HepG2 (cell line): ENCODE results near the gene MTMR3. TPM values are rescaled to one million over a fixed set of nuclear protein-coding genes. Genes with fewer than 3 reads are reported as not detected.

Source experiments
- ATAC-seq: fragments of 200-7000 bp; cut with Tn5 transposase; 3 replicates; pipeline ENCODE4 v1.9.1; 2020; ENCODE audit warnings: mild to moderate bottlenecking, moderate library complexity
- BruUV-seq: library from RNA; stranded (reverse); fragments of 400-500 nt; replicated peaks from 2 replicates; lab custom pipeline; 2021; lab: Mats Ljungman, UMichigan
- CTCF ChIA-PET: fragments of 300-600 bp; formaldehyde crosslinking; extraction: SDS; loops from one replicate; lab custom pipeline; 2021; ENCODE audit warnings: low total read pairs, inconsistent platforms, low intra/inter-chr PET ratio; lab: Yijun Ruan, JAX
- POLR2A ChIA-PET: fragments of 350-600 bp; sonication (Branson Sonifier 250); formaldehyde crosslinking; loops from one replicate; lab custom pipeline; 2020; ENCODE audit warnings: antibody characterized with exemption, inconsistent platforms; lab: Yijun Ruan, JAX
- DNase-seq: peaks from one replicate; pipeline ENCODE4 v3.0.0-alpha.2; 2015; ENCODE audit warnings: low spot score
- FAIRE-seq: peaks from 3 replicates; lab custom pipeline; 2011; peaks lifted over from hg19 to GRCh38; lab: Jason Lieb, UNC
- H2AFZ ChIP-seq: one replicate; pipeline ENCODE4 v1.6.1; 2011; ENCODE audit warnings: low read length, inconsistent platforms
- H3K27ac ChIP-seq: fragments of 300-600 bp; 3 replicates; pipeline ENCODE4 v1.8.0; 2011; ENCODE audit warnings: mixed run types, mild to moderate bottlenecking, mixed read lengths, low read length, inconsistent platforms; ENCODE audit not compliant: insufficient read depth; ENCODE audit errors: extremely low read length
- H3K27me3 ChIP-seq, 2 experiments: fragments of 200-600 bp in 1 of 2; 2 replicates in 1 of 2; 3 replicates in 1 of 2; pipeline versions ENCODE4 v1.6.0 to v1.8.0; 2011; ENCODE audit warnings: low read length in 2 of 2, mild to moderate bottlenecking in 2 of 2, moderate library complexity in 2 of 2, inconsistent platforms in 1 of 2; ENCODE audit not compliant: insufficient read depth in 2 of 2, control insufficient read depth in 1 of 2
- H3K36me3 ChIP-seq, 2 experiments: fragments of 200-600 bp in 1 of 2; replicated peaks in 1 of 2; 2 replicates in 1 of 2; 3 replicates in 1 of 2; pipeline versions ENCODE4 v1.5.1 to v1.8.0; 2011; ENCODE audit warnings: low read length in 2 of 2, inconsistent platforms in 1 of 2; ENCODE audit not compliant: insufficient read depth in 2 of 2, control insufficient read depth in 1 of 2
- H3K4me1 ChIP-seq: 2 replicates; pipeline ENCODE4 v1.5.1; 2012; ENCODE audit warnings: low read length, inconsistent platforms; ENCODE audit not compliant: insufficient read depth
- H3K4me2 ChIP-seq: 2 replicates; pipeline ENCODE4 v1.6.0; 2011; ENCODE audit warnings: low read depth, low read length, inconsistent platforms
- H3K4me3 ChIP-seq, 3 experiments: fragments of 200-600 bp in 1 of 3; sonication (generic), shearing (Covaris generic) in 1 of 3; replicated peaks in 1 of 3; 2 replicates each; pipeline ENCODE4 v1.5.1; 2011 to 2016; ENCODE audit warnings: low read length in 3 of 3, inconsistent platforms in 2 of 3, low read depth in 2 of 3, mild to moderate bottlenecking in 2 of 3, control low read depth in 1 of 3, mixed read lengths in 1 of 3; ENCODE audit not compliant: insufficient read depth in 1 of 3
- H3K79me2 ChIP-seq: one replicate; pipeline ENCODE4 v1.6.1; 2011; ENCODE audit warnings: low read length, inconsistent platforms; ENCODE audit not compliant: insufficient read depth
- H3K9ac ChIP-seq: 2 replicates; pipeline ENCODE4 v1.6.0; 2011; ENCODE audit warnings: mild to moderate bottlenecking, low read depth, low read length, inconsistent platforms; ENCODE audit not compliant: insufficient read depth
- H3K9me3 ChIP-seq: 2 replicates; pipeline ENCODE4 v1.5.1; 2012; ENCODE audit warnings: mild to moderate bottlenecking, low read length
- H4K20me1 ChIP-seq: 2 replicates; pipeline ENCODE4 v1.6.0; 2011; ENCODE audit warnings: inconsistent platforms, mild to moderate bottlenecking, low read length, moderate library complexity; ENCODE audit not compliant: insufficient read depth
- ISL2 ChIP-seq: sonication (generic); formaldehyde crosslinking; IDR thresholded peaks from 2 replicates; pipeline ENCODE4 v1.5.0; 2020; ENCODE audit warnings: missing genetic modification reagents
- PITX1 ChIP-seq: sonication (generic); formaldehyde crosslinking; IDR thresholded peaks from 2 replicates; pipeline ENCODE4 v1.5.1; 2020; ENCODE audit warnings: mild to moderate bottlenecking, missing genetic modification reagents
- SMAD9 ChIP-seq: sonication (generic); formaldehyde crosslinking; IDR thresholded peaks from 2 replicates; pipeline ENCODE4 v1.5.1; 2020; ENCODE audit warnings: mild to moderate bottlenecking, missing genetic modification reagents
- TSC22D2 ChIP-seq: sonication (generic); formaldehyde crosslinking; IDR thresholded peaks from 2 replicates; pipeline ENCODE4 v1.5.1; 2020; ENCODE audit warnings: missing genetic modification reagents, mild to moderate bottlenecking, borderline replicate concordance
- ZBTB7B ChIP-seq: sonication (generic); formaldehyde crosslinking; IDR thresholded peaks from 2 replicates; pipeline ENCODE4 v1.4.0; 2020; ENCODE audit warnings: missing genetic modification reagents
- ZKSCAN8 ChIP-seq: IDR thresholded peaks from 2 replicates; pipeline ENCODE4 v1.6.1; 2016; ENCODE audit warnings: borderline replicate concordance, missing genetic modification reagents, missing compliant biosample characterization
- ZNF24 ChIP-seq: fragments of 450-650 bp; IDR thresholded peaks from 2 replicates; pipeline ENCODE4 v1.6.1; 2017; ENCODE audit warnings: antibody characterized with exemption, mild to moderate bottlenecking
- ZNF256 ChIP-seq: sonication (generic); formaldehyde crosslinking; conservative IDR thresholded peaks from 2 replicates; pipeline ENCODE4 v1.4.0; 2020; ENCODE audit warnings: missing genetic modification reagents
- ZNF709 ChIP-seq: sonication (generic); formaldehyde crosslinking; IDR thresholded peaks from 2 replicates; pipeline ENCODE4 v1.5.0; 2020; ENCODE audit warnings: mild to moderate bottlenecking, missing genetic modification reagents
- WGBS: methylation state at CpG from one replicate; pipeline ENCODE4 v1.1.6; 2017; ENCODE audit warnings: low lambda C conversion rate; 5-methylcytosine and 5-hydroxymethylcytosine counted together
- in situ Hi-C: cut with HindIII; loops from 2 replicates; pipeline ENCODE4 v1.10.0; 2017; ENCODE audit warnings: low pct_unique_long_range_greater_than_20kb; ENCODE audit not compliant: extremely low pct_ligation_motif_present
- intact Hi-C: fragments of 100-400 bp; cut with micrococcal nuclease; formaldehyde crosslinking; loops from one replicate; pipeline ENCODE4 v1.10.0; 2022; ENCODE audit not compliant: unreplicated experiment
- polyA plus RNA-seq, 8 experiments: library from polyadenylated mRNA; depleted of rRNA in 3 of 8; stranded (reverse) in 7 of 8; unstranded in 1 of 8; fragments of >200 nt; fragmentation: Illumina TruSeq in 4 of 8; extraction: Trizol in 4 of 8; gene quantifications; 2 replicates each; pipeline versions ENCODE4 v1.2.1 to v1.2.3, GENCODE V29; 2011 to 2016; ENCODE audit warnings: low read depth in 4 of 8, missing spikeins in 1 of 8, mixed read lengths in 1 of 8; ENCODE audit not compliant: insufficient read depth in 1 of 8
- total RNA-seq, 5 experiments: library from RNA; depleted of rRNA; stranded (reverse); fragments of >200 nt; fragmentation: Illumina TruSeq; extraction: Trizol; gene quantifications; 2 replicates each; pipeline ENCODE4 v1.2.3, GENCODE V29; 2016; ENCODE audit warnings: low read depth in 1 of 5
- TF ChIP-seq, protein P1 (sequence below): sonication (generic); formaldehyde crosslinking; IDR thresholded peaks from 2 replicates; pipeline ENCODE4 v1.4.0; 2020; ENCODE audit warnings: mild to moderate bottlenecking, missing genetic modification reagents, borderline replicate concordance
- TF ChIP-seq, protein P2 (sequence below): IDR thresholded peaks from 2 replicates; pipeline ENCODE4 v1.6.1; 2012; ENCODE audit warnings: inconsistent platforms

Gene MTMR3
- total and polyA plus RNA-seq, 2 of the 13 experiments (the other 11 are each of a cell fraction or from before 2014, with no cell fraction given): 12.6 to 24.8 TPM

DNA sequence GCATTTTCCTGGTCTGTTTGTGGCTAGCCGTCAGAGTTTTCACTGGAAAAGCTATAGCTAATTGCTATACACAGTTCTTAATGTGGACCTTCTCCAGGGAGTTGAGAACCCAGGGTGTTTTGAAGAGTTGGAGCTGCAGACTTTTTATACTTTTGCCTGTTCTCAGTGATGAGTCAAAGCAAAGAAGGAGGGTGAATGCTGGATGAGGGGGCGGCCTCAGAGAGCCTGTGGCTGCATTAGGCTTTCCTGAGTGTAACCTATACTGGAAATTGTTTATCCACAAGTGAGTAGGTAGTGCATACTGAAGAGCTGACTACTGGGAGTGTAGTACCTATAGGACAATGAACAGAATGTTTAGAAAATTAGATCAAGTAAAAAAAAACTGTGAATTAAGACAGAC, 117.6 kb downstream of the MTMR3 start:
- in situ Hi-C loops (no loop called here), intact Hi-C loops (no loop called here)
- POLR2A ChIA-PET: no interaction called here
- CTCF ChIA-PET: no interaction called here
- no TSS peak for BruUV-seq
- no peak overlapping the region for H3K4me2 ChIP-seq
- whole genome bisulfite sequencing: 97% methylated on average over 2 of the region's 2 CpGs
- no peak overlapping the region for H3K4me3 ChIP-seq
- no peak overlapping the region for H2AFZ ChIP-seq
- H3K27ac ChIP-seq: no peak overlapping the region
- ATAC-seq (no peak), FAIRE-seq (no peak), DNase-seq (no peak)
- H3K27me3 ChIP-seq: no peaks in the 10 kb centered on the region
- no peaks in the 10 kb centered on the region for H3K79me2 ChIP-seq
- peaks cover 5 to 19% of the 10 kb centered on the region in 2 experiments; a peak in 3 of 5 replicates for H3K36me3 ChIP-seq
- no peaks in the 10 kb centered on the region for H3K9me3 ChIP-seq
- no peaks in the 10 kb centered on the region for H4K20me1 ChIP-seq
- H3K9ac ChIP-seq: no peak overlapping the region
- no peak for TF ChIP-seq ZBTB7B (CRISPR knock-in tag)
- peaks cover 3% of the 10 kb centered on the region for H3K4me1 ChIP-seq

DNA sequence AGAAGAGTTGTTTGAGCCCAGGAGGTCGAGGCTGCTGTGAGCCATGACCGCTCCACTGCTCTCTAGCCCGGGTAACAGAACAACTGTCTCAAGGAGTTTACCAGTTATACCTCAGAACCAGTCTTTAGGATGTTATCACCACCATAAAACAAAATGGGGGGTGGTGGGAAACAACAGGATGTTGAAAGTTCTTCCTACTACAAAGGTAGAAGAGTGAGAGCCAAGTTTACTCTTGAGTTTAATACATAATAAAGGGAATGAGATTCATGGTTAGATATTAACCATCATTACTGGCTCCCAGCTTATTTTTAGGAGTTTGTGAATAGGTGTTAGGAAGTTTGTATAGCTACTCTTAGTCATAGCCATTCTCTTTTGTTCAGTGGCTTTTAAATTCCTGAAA, 118.5 kb downstream of the MTMR3 start:
- H3K9ac ChIP-seq: no peak overlapping the region
- POLR2A ChIA-PET: no interaction called here
- ATAC-seq (no peak), DNase-seq (no peak), FAIRE-seq (no peak)
- H2AFZ ChIP-seq: no peak overlapping the region
- intact Hi-C loops (no loop called here), in situ Hi-C loops (no loop called here)
- no peak overlapping the region for H3K4me3 ChIP-seq
- H3K27ac ChIP-seq: no peak overlapping the region
- no TSS peak for BruUV-seq
- no peaks in the 10 kb centered on the region for H3K4me1 ChIP-seq
- no peaks in the 10 kb centered on the region for H4K20me1 ChIP-seq
- CTCF ChIA-PET: no interaction called here
- WGBS: 100% methylated on average over 3 of the region's 3 CpGs
- peaks cover 5 to 21% of the 10 kb centered on the region in 2 experiments; a peak in 4 of 5 replicates for H3K36me3 ChIP-seq
- no peak overlapping the region for H3K4me2 ChIP-seq
- no peaks in the 10 kb centered on the region for H3K79me2 ChIP-seq
- no peaks in the 10 kb centered on the region for H3K27me3 ChIP-seq
- no peaks in the 10 kb centered on the region for H3K9me3 ChIP-seq
- TF ChIP-seq, protein P1, sequence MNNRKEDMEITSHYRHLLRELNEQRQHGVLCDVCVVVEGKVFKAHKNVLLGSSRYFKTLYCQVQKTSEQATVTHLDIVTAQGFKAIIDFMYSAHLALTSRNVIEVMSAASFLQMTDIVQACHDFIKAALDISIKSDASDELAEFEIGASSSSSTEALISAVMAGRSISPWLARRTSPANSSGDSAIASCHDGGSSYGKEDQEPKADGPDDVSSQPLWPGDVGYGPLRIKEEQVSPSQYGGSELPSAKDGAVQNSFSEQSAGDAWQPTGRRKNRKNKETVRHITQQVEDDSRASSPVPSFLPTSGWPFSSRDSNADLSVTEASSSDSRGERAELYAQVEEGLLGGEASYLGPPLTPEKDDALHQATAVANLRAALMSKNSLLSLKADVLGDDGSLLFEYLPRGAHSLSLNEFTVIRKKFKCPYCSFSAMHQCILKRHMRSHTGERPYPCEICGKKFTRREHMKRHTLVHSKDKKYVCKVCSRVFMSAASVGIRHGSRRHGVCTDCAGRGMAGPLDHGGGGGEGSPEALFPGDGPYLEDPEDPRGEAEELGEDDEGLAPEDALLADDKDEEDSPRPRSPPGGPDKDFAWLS (CRISPR knock-in tag): no peak
- TF ChIP-seq ISL2 (CRISPR knock-in tag) (no peak), ZNF24 (no peak), ZNF256 (CRISPR knock-in tag) (no peak), SMAD9 (CRISPR knock-in tag) (no peak), ZNF709 (no peak), ZKSCAN8 (no peak), TSC22D2 (CRISPR knock-in tag) (no peak), PITX1 (CRISPR knock-in tag) (no peak)
- TF ChIP-seq, protein P2, sequence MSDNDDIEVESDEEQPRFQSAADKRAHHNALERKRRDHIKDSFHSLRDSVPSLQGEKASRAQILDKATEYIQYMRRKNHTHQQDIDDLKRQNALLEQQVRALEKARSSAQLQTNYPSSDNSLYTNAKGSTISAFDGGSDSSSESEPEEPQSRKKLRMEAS: no peak
